ENCODE measurements around the gene MTHFD2. TPM values are rescaled to one million over a fixed set of nuclear protein-coding genes. Genes with fewer than 3 reads are reported as not detected.

Gene MTHFD2
- total RNA-seq, 4 donors from 2014 or later, result 15.1 to 24.8 (median 16.2) TPM

DNA sequence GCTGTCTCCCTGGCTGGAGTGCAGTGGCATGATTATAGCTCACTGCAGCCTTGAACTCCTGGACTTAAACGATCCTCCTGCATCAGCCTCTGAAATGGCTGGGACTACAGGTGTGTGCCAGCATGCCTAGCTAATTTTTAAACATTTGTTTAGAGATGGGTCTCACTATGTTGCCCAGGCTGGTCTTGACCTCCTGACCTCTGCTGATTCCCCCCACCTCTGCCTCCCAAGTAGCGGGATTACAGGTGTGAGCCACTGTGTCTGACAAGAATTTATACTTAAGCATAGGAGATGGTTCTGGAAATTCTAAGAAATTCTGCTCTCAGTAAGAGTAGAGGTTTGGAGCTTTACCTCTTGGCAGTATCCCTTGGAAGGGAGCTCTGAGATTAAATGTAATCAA is 18.2 kb downstream of the MTHFD2 start:
- Histone ChIP-seq H3K4me1 (no peaks in the 10 kb centered on the region), H3K27me3 (no peaks in the 10 kb centered on the region), H3K27ac (no peak overlapping the region), H3K4me3 (no peak overlapping the region), H3K36me3 (peaks cover 0 to 19% (median 0%) of the 10 kb centered on the region in 3 donors), H3K9me3 (no peaks in the 10 kb centered on the region)
- no peak for TF ChIP-seq POLR2A (IDR thresholded peaks at IDR 0.05)
- TF ChIP-seq, protein P1, sequence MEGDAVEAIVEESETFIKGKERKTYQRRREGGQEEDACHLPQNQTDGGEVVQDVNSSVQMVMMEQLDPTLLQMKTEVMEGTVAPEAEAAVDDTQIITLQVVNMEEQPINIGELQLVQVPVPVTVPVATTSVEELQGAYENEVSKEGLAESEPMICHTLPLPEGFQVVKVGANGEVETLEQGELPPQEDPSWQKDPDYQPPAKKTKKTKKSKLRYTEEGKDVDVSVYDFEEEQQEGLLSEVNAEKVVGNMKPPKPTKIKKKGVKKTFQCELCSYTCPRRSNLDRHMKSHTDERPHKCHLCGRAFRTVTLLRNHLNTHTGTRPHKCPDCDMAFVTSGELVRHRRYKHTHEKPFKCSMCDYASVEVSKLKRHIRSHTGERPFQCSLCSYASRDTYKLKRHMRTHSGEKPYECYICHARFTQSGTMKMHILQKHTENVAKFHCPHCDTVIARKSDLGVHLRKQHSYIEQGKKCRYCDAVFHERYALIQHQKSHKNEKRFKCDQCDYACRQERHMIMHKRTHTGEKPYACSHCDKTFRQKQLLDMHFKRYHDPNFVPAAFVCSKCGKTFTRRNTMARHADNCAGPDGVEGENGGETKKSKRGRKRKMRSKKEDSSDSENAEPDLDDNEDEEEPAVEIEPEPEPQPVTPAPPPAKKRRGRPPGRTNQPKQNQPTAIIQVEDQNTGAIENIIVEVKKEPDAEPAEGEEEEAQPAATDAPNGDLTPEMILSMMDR (IDR thresholded peaks at IDR 0.05), result no peak
- no peak for DNase-seq

DNA sequence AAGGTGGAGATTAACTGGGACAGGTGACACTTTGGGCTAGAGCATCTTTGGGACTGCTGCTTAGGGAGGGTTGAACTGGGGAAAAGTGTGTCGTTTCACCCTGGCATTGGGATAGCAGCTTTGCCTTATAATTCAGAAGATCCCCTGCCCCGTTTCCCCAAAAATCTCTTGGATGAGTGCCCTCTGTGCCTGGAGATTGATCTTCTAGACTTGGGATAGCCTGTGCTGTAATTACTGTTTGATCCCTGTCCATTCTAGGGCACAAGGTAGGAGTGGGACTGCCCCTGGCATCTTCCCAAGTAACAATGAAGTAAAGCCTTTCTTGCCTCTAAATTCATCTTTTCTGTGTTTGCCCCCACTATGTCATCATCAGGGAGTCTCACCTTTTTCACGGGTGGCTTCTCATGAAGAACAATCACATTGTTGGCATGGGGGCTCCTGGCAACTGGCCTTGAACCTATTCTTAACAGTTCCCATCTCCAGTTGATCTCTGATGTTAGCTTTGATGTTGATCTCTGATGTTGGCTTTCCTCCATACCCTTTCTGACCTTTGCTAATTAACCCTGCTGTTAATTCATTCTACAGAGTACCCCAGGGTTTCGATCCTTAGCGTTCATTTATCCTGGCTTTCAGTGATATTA is 21.6 kb downstream of the MTHFD2 start:
- Histone ChIP-seq H3K4me1 (no peaks in the 10 kb centered on the region), H3K27me3 (no peaks in the 10 kb centered on the region), H3K9me3 (no peaks in the 10 kb centered on the region), H3K36me3 (peaks cover 0 to 7% (median 0%) of the 10 kb centered on the region in 3 donors), H3K27ac (no peak overlapping the region), H3K4me3 (no peak overlapping the region)
- TF ChIP-seq, protein P1 (IDR thresholded peaks at IDR 0.05), result no peak
- TF ChIP-seq POLR2A (IDR thresholded peaks at IDR 0.05), result no peak
- no peak for DNase-seq

DNA sequence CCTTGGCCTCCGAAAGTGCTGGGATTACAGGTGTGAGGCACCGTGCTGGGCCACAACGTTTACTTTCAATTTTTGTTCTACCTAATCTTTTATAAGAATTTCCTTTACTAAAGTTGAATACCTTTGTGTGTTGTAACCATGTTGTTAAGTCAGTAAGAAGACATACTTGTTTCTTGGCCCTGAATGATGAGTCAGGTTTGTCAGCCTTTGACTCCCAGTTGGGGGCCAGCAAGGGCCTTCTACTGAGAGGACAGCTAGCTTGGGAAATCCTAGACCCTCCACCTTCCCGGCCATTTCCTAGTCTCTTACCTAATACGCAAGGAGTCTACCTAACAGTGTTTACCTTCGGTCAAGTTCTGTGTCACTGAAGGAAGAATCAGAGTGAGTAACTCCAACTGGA is 22.7 kb downstream of the MTHFD2 start:
- Histone ChIP-seq H3K9me3 (no peaks in the 10 kb centered on the region), H3K4me3 (no peak overlapping the region), H3K27me3 (no peaks in the 10 kb centered on the region), H3K4me1 (no peaks in the 10 kb centered on the region), H3K36me3 (no peaks in the 10 kb centered on the region), H3K27ac (no peak overlapping the region)
- no peak for DNase-seq
- no peak for TF ChIP-seq POLR2A (IDR thresholded peaks at IDR 0.05)
- TF ChIP-seq, protein P1 (IDR thresholded peaks at IDR 0.05), result no peak

DNA sequence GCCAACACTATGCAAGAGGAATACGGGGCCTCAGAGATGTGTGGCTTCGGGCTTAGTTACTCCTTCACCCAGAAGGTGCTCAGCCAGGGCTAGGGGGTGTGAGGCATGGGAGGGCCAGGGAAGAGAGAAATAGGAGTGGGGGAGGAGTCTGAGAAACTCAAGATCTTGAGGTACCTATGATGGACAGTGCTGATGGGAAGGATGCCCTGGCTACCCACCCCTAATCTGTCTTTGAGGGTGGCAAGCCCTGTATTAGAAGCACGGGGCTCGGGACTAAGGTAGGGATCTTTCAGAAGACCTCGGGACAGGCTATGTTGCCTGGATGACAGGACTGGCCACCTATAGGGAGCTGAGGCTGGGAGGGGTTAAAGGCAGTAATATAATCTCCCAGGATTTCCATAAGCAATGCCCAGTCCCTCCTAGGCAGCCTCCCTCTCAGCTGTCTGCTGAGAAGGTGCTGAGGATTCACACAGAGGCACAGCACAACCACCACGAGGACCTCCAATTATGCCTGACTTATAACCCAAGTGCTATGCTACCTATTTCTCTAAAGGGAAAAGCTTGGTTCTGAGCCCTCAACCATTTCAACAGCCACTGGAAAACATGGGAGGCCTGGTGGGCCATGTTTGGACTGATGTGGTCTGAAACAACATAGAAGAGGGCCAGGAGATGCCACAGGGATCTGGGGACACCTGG is 23.3 kb downstream of the MTHFD2 start:
- Histone ChIP-seq H3K4me3 (no peak overlapping the region), H3K9me3 (no peaks in the 10 kb centered on the region), H3K27me3 (no peaks in the 10 kb centered on the region), H3K4me1 (no peaks in the 10 kb centered on the region), H3K27ac (no peak overlapping the region), H3K36me3 (no peaks in the 10 kb centered on the region)
- TF ChIP-seq, protein P1 (IDR thresholded peaks at IDR 0.05), result no peak
- TF ChIP-seq POLR2A (IDR thresholded peaks at IDR 0.05), result no peak
- no peak for DNase-seq

DNA sequence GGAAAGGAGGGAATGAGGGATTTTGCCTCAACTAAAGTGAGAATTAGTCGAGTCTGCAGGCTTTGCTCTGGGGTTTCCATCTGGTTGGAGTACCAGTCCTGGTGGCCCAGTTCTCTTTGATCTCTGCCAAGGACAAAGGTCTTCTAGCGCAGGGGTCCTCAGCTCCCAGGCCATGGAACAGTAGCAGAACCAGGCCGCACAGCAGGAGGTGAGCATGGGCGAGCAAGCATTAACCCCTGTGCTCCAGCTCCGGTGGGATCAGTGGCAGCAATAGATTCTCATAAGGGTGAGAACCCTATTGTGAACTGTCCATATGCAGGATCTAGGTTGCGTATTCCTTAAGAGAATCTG is 23.9 kb downstream of the MTHFD2 start:
- no peak for DNase-seq
- no peak overlapping the region for H3K27ac ChIP-seq
- H3K4me3 ChIP-seq, result no peak overlapping the region
- no peaks in the 10 kb centered on the region for H3K9me3 ChIP-seq
- TF ChIP-seq, protein P1 (IDR thresholded peaks at IDR 0.05), result no peak
- no peak for TF ChIP-seq POLR2A (IDR thresholded peaks at IDR 0.05)
- no peaks in the 10 kb centered on the region for H3K36me3 ChIP-seq
- H3K27me3 ChIP-seq, result no peaks in the 10 kb centered on the region
- H3K4me1 ChIP-seq, result no peaks in the 10 kb centered on the region

Measured in Peyer's patch (tissue), 4 donors.